Limb (tissue), 2 donors: ENCODE measurements around the gene TOX2.
A peak's percentile ranks its signal among the peaks of the same experiment; 100 is the strongest.

Source experiments
- DNase-seq, 2 donors: peaks; one replicate each; pipeline ENCODE4 v3.0.0-alpha.2; 2016; ENCODE audit errors: extremely low spot score in 2 of 2

TOX2 gene

DNA sequence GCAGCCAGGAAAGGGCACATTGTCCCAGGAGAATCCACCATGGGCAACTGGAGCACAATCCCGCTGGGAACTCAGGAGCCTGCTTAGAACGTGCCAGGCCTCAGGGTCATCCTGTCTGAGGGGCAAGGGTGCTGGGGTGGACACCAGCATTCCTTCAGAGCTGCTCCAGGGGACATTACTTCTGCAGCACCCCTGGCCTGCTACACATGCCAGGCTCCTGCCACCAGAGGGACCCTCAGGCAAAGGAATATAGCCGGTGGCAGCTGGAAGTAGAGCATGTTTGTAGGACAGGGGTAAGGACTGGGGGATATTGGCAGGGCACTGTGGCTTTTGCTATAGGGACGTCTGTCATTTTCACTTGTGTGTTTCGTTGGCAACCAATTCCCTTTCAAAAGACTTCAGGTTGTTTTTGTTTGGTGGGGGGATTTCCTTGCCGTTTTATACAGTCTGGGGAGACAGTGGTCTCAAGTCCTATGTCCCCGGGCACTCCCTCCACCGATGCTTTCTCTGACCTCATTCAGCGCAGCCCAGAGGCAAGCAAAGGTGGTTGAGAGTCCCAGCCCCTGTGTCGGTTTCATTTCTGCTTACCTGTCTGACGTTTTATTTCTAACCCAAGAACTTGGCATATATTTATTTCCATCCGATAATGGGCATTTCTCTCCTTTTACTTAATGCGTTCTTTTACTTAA, 141.5 kb downstream of the TOX2 start:
- peak in 1 of 2 donors; percentile 11 for DNase-seq

DNA sequence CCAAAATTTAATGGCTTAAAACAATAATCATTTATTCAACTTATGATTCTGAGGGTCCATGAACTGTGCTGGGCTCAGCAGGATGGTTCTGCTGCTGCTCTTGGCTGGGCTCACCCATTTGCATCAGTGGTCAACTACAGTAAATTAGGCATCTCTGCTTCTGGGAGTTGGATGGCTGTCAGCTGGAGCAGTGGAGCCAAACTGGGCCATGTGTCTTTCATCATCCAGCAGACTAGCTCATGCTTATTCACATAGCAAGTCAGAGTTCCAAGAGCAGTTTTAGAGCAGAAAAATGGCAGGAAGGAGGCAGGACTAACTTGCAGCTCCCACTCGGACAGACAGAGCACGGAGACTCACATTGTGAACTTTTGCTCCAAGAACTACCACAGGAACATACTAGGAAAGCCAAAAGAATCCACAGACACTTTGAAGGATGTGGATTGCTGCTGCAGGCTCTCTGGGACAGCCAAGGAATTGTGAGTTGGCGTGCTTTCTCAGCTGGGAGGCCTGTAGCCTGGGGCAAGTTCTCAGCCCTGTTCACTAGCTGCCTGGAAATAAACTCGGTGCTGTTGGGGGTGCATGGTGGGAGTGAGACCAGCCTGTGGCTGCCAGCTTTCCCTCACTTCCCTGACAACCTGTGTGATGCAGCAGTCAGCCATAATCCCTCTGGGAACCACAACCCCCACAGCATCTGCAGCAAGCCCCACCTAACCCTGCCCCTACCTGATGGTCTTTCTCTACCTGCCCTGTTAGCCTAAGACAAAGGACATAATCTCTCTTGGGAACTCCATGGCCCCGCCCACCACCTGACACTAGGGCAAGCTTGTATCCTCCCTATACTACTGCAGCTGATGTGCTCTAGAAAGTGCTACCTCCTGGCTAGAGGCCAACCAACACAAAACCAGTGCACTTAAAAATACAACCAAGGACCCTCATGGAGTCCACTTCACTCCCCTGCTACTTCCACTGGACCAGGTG, 143.3 kb downstream of the TOX2 start:
- no peak for DNase-seq

DNA sequence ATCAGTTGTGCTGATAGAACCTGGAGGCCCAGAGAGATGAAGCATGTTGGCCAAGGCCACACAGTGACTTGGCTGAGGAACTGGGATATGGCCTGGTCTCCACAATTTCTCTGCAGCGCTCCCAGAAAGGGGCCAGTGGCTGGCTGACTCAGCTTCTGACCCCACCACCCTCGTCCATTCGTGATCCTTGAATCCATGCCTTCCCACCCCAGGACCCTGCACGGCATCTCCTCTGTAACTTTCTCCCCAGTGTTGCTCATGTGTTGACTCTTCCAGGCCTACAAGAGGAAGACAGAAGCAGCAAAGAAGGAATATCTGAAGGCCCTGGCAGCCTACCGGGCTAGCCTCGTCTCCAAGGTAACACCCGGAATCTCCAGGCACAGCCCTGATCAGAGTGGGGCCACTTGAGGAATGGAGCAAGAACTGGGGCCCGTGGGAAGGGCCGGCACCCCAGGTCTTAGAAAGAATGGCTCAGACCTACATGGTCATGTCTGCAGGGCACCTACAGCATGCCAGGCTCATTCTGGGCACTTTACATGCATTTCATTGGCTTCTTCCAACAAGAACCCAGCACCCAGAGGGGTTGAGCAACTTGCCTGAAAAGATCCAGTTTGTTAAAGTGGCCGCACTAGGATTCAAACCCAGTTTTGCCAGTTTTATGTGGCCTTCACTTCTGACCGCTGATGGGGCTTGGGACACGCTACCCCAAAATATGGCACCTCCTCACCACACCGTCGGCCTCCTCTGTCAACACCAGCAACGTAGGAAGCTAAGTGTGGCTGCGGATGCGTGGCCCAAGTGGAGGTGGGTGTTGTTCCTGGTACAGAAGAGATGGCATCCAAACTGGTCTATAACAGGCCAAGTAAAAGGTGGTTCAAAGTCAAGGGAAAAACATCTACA, 150.1 kb downstream of the TOX2 start:
- no peak for DNase-seq

DNA sequence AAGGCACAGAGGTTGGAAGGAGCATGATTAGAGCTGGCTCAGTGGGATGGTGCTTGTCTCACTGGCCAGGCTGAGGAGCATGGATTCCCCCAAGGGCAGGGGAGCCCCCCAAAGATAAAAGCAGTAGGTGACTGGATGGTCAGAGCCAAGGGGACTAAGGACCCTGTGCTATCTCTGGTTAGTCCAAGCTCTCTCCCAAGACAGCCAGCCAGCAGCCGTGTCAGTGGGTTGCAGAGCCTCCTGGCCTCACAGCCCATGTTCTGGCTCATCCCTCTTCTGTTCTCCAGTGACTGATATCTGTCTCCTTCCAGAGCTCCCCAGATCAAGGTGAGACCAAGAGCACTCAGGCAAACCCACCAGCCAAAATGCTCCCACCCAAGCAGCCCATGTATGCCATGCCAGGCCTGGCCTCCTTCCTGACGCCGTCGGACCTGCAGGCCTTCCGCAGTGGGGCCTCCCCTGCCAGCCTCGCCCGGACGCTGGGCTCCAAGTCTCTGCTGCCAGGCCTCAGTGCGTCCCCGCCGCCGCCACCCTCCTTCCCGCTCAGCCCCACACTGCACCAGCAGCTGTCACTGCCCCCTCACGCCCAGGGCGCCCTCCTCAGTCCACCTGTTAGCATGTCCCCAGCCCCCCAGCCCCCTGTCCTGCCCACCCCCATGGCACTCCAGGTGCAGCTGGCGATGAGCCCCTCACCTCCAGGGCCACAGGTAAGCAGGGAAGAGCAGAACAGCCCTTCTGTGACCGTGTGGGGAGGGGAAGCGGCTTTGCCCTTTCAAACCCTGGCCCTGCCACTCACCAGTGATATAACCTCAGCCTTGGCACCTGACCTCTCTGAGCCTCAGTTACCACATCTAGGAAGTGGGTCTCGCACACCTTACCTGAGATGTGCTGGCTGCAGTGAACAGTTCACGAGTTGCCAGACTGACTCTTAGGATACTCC, 151.0 kb downstream of the TOX2 start:
- no peak for DNase-seq

GRCh38 chr20:44066645-44067606, 152.3 kb downstream of the TOX2 start:
- no peak for DNase-seq

GRCh38 chr20:44067650-44068081, 153.0 kb downstream of the TOX2 start:
- DNase-seq, result no peak

GRCh38 chr20:44068316-44069201, 153.9 kb downstream of the TOX2 start:
- no peak for DNase-seq

DNA sequence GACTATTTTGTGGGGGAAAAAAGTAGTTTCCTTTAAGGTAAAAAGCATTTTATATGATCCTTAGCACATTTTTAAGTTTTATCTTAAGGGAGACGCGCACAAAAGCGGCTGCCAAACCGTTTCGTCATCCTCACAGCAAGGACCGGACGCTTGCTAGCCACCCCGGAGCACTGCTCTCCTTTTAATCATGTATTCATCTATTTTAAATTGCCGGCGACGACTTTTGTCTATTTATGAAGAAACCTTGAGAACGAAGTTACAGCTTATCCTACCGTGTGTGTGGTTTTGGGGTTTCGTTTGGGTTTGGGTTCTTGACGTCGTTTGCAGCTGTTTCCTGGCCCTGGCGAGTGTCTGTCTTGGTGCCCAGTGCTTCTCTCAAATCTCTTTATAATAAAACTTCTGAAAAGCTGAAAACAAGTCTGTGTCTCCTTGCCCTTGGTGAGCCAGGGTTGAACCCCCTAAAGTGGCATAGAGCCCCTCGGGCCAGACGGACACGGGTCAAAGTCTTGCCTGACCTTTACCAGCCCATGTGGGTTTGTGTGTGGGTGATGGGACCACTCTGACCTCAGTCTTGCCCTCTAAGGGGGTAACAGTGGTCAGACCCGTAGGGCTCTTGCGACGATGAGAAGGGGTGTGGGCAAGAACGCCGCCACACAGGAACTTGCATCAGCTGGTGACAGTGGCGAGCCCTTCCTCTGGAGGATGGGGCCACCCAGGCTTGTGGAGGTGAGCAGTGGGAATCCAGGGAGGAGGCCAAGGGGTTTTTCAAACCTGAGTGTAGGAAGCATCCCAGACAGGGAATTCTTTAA, 154.8 kb downstream of the TOX2 start:
- no peak for DNase-seq

DNA sequence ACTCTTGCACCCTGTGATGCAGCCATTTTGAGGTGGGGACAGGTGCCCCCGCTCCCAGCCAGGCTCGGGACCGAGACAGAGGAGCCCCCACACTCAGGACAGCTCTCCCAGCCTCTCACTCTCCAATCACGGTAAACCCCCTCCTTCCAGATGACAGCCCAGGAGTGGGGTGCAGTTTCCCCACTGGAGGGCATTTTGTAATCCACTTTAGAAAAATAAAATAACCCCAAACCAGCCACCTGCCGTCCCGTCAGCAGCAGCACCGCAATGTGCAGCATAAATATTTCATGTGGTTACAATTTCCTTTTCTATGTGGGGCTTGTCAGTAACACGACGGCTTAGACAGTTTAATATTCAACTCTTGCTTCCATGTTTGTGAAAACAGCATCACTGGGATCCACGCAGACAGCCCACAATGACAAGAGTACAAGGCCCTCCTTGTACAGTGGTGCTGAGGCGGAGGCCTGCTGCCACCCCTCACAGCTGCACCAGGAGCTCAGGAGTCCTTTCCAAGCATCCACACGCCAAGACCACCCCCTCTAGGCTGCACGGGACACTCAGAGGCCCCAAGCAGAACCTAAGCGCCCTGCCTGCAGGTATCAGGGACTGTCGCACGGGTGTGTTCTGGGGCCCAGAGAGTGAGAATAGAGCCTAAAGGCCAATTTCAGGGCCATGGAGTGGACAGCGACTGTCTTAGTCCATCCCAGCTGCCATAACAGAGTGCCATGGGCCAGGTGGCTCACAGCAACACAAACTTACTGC, 155.7 kb downstream of the TOX2 start:
- no peak for DNase-seq

GRCh38 chr20:44071057-44071456, 156.4 kb downstream of the TOX2 start:
- DNase-seq, result no peak

GRCh38 chr20:44071526-44072111, 157.0 kb downstream of the TOX2 start:
- no peak for DNase-seq

DNA sequence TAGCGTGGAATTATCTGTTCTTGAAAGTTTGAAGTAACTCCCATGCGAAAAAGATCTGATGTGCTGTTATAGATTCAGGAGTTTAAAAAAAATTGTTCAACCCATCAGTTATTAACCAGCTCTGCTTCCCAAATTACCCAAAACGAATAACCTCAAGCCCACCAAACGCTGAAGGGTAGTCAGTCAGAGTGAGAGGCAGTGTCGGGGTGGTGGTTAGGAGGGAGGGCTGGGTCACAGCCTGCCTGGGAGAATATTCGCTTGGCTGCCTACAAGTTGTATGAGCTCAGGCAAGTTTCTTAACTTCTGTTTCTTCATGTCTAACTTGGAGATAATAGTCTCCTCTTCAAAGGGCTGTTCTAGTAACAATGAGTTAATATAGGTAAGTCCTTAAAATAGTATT, 157.7 kb downstream of the TOX2 start:
- DNase-seq, result no peak

DNA sequence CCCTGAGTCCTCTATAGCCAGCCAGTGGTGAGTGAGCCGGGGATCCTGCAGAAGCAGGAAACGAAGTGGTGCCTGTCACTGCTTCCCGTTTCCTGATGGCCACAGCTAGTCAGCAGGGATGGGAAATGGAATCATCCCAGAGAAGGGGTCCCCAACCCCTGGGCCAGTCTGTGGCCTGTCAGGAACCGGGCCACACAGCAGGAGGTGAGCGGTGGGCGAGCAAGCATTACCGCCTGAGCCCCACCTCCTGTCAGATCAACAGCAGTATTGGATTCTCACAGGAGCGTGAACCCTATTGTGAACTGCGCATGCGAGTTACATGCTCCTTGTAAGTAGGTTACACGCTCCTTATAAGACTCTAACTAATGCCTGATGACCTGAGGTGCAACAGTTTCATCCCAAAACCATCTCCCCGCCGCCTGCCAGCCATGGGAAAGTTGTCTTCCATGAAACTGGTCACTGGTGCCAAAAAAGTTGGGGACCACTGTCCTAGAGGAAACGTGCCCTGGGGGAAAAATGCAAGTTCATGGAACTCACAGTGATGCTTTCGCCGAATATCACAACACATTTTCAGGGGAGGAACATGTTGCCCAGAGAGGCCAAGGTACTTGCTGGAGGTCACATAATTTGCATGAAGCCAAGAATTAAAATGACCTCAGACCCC, 158.5 kb downstream of the TOX2 start:
- DNase-seq, result no peak

- no peak for DNase-seq
These were observed 159.0 kb downstream of the TOX2 start for GRCh38 chr20:44073675-44074071.

- DNase-seq, result no peak
These were observed 159.8 kb downstream of the TOX2 start for GRCh38 chr20:44074252-44075151.
